SIG-M5 treated with dmso at 0.1 percent for 504 hours (cell line): ENCODE results near the gene PARD3.

Experiments used
- DNase-seq: peaks from one replicate; lab custom pipeline; 2025; ENCODE audit not compliant: unreplicated experiment; lab: John Stamatoyannopoulos, UW

The PARD3 gene

GRCh38 chr10:34697351-34698247 lies 117.5 kb downstream of the PARD3 start:
- DNase-seq: no peak

GRCh38 chr10:34696423-34696822 lies 118.7 kb downstream of the PARD3 start:
- DNase-seq: no peak

- DNase-seq: no peak
These were observed 124.6 kb downstream of the PARD3 start for GRCh38 chr10:34690383-34691049.

GRCh38 chr10:34689053-34689452 lies 126.0 kb downstream of the PARD3 start:
- no peak for DNase-seq

GRCh38 chr10:34687434-34688210 lies 127.5 kb downstream of the PARD3 start:
- no peak for DNase-seq

GRCh38 chr10:34682580-34682979 lies 132.5 kb downstream of the PARD3 start:
- no peak for DNase-seq

- no peak for DNase-seq
These were observed 133.2 kb downstream of the PARD3 start for GRCh38 chr10:34681933-34682332.

- DNase-seq: no peak
These were observed 135.9 kb downstream of the PARD3 start for GRCh38 chr10:34679177-34679576.

- no peak for DNase-seq
These were observed 137.5 kb downstream of the PARD3 start for GRCh38 chr10:34677591-34677990.

- no peak for DNase-seq
These were observed 138.0 kb downstream of the PARD3 start for GRCh38 chr10:34677132-34677531.

- no peak for DNase-seq
These were observed 140.9 kb downstream of the PARD3 start for GRCh38 chr10:34674176-34674575.

- DNase-seq: no peak
These were observed 145.0 kb downstream of the PARD3 start for GRCh38 chr10:34670081-34670480.

- no peak for DNase-seq
These were observed 146.0 kb downstream of the PARD3 start for GRCh38 chr10:34669079-34669478.

- no peak for DNase-seq
These were observed 147.9 kb downstream of the PARD3 start for GRCh38 chr10:34667177-34667576.

- DNase-seq: peak; percentile 68
These were observed 148.9 kb downstream of the PARD3 start for GRCh38 chr10:34666008-34666704.

GRCh38 chr10:34664706-34665105 lies 150.4 kb downstream of the PARD3 start:
- DNase-seq: no peak

- DNase-seq: no peak
These were observed 153.5 kb downstream of the PARD3 start for GRCh38 chr10:34661580-34661979.

- DNase-seq: no peak
These were observed 156.2 kb downstream of the PARD3 start for GRCh38 chr10:34658934-34659333.

GRCh38 chr10:34656661-34657060 lies 158.4 kb downstream of the PARD3 start:
- no peak for DNase-seq

GRCh38 chr10:34655286-34656170 lies 159.6 kb downstream of the PARD3 start:
- peak; percentile 25 for DNase-seq
